Fibroblast of lung (primary cell): ENCODE results near the gene PROB1. TPM values are rescaled to one million over a fixed set of nuclear protein-coding genes. Genes with fewer than 3 reads are reported as not detected.
A peak's percentile ranks its signal among the peaks of the same experiment; 100 is the strongest.

Source experiments
- DNase-seq, 2 donors: peaks; one replicate each; pipeline versions ENCODE4 v3.0.0 to v3.0.0-alpha.2; 2010; ENCODE audit warnings: low read depth in 2 of 2
- H2AFZ ChIP-seq: 2 replicates; pipeline ENCODE4 v1.5.1; 2012; ENCODE audit warnings: low read length, control low read depth, inconsistent platforms
- H3K27ac ChIP-seq: 2 replicates; pipeline ENCODE4 v1.5.1; 2011; ENCODE audit warnings: low read length, control low read depth; ENCODE audit not compliant: insufficient read depth
- H3K27me3 ChIP-seq: 2 replicates; pipeline ENCODE4 v1.5.1; 2011; ENCODE audit warnings: mild to moderate bottlenecking, low read length; ENCODE audit not compliant: control insufficient read depth, insufficient read depth
- H3K36me3 ChIP-seq: 2 replicates; pipeline ENCODE4 v1.5.1; 2011; ENCODE audit warnings: low read length; ENCODE audit not compliant: control insufficient read depth, insufficient read depth
- H3K4me1 ChIP-seq: 2 replicates; pipeline ENCODE4 v1.5.1; 2011; ENCODE audit warnings: low read length; ENCODE audit not compliant: control insufficient read depth, insufficient read depth; ENCODE audit errors: extremely low read depth
- H3K4me2 ChIP-seq: 2 replicates; pipeline ENCODE4 v1.5.1; 2011; ENCODE audit warnings: low read length, control low read depth; ENCODE audit not compliant: insufficient read depth; ENCODE audit errors: extremely low read depth
- H3K4me3 ChIP-seq, 4 experiments: fragments of 200-600 bp in 1 of 4; sonication (generic) in 1 of 4; replicated peaks in 1 of 4; 2 replicates each; pipeline ENCODE4 v1.5.1; 2011 to 2016; ENCODE audit warnings: low read length in 4 of 4, low read depth in 3 of 4, mild to moderate bottlenecking in 3 of 4, control low read depth in 2 of 4, inconsistent platforms in 1 of 4, mixed read lengths in 1 of 4; ENCODE audit not compliant: insufficient read depth in 1 of 4; ENCODE audit errors: control extremely low read depth in 1 of 4
- H3K79me2 ChIP-seq: 2 replicates; pipeline ENCODE4 v1.5.1; 2012; ENCODE audit warnings: mild to moderate bottlenecking, low read length, inconsistent platforms; ENCODE audit not compliant: control insufficient read depth, insufficient read depth
- H3K9ac ChIP-seq: 2 replicates; pipeline ENCODE4 v1.5.1; 2011; ENCODE audit warnings: mild to moderate bottlenecking, low read length, control low read depth; ENCODE audit not compliant: insufficient read depth
- H3K9me3 ChIP-seq: 2 replicates; pipeline ENCODE4 v1.5.1; 2012; ENCODE audit warnings: low read depth, low read length; ENCODE audit not compliant: control insufficient read depth, insufficient read depth
- H4K20me1 ChIP-seq: 2 replicates; pipeline ENCODE4 v1.5.1; 2011; ENCODE audit warnings: low read length; ENCODE audit not compliant: control insufficient read depth, insufficient read depth; ENCODE audit errors: extremely low read depth
- CTCF ChIP-seq, 2 donors: IDR thresholded peaks in 1 of 2; conservative IDR thresholded peaks in 1 of 2; 1 replicate in 1 of 2; 2 replicates in 1 of 2; pipeline ENCODE4 v1.5.1; 2011 to 2012; ENCODE audit warnings: low read length in 2 of 2, control low read depth in 1 of 2, inconsistent platforms in 1 of 2, low read depth in 1 of 2, mild to moderate bottlenecking in 1 of 2
- EZH2 ChIP-seq: IDR thresholded peaks from 2 replicates; pipeline ENCODE4 v1.5.1; 2012; ENCODE audit warnings: low read length, control low read depth, mild to moderate bottlenecking; ENCODE audit errors: missing control alignments
- polyA plus RNA-seq, 2 donors: library from polyadenylated mRNA; depleted of rRNA in 1 of 2; stranded (reverse) in 1 of 2; unstranded in 1 of 2; fragments of >200 nt; gene quantifications; 2 replicates each; pipeline ENCODE4 v1.2.1, GENCODE V29; 2011 to 2012; ENCODE audit warnings: missing spikeins in 1 of 2
- total RNA-seq: library from RNA; depleted of rRNA; stranded (reverse); fragments of >200 nt; gene quantifications from 2 replicates; pipeline ENCODE4 v1.2.1, GENCODE V29; 2014

PROB1 gene
- total and polyA plus RNA-seq, 2 donors (not counting 1 experiment from before 2014, with no cell fraction given) = 0.34 to 1.5 TPM

- Histone ChIP-seq H3K4me1 (peaks cover 6% of the 10 kb centered on the region), H3K79me2 (no peaks in the 10 kb centered on the region), H4K20me1 (no peaks in the 10 kb centered on the region), H3K27ac (peak overlapping the region; percentile 98), H3K27me3 (no peaks in the 10 kb centered on the region), H3K9ac (peak overlapping the region; percentile 66), H3K9me3 (no peaks in the 10 kb centered on the region), H3K4me2 (peak overlapping the region; percentile 82), H2AFZ (peak overlapping the region; percentile 98), H3K4me3 (peak overlapping the region; percentile 20 to 56 (median 33)), H3K36me3 (no peaks in the 10 kb centered on the region)
- TF ChIP-seq EZH2 (no peak), CTCF (conservative IDR thresholded peaks at IDR 0.05 in 1 of 2, IDR thresholded peaks at IDR 0.05 in 1 of 2; ENCODE audit: low read depth in 1 of 2, low read length in 2 of 2) (no peak)
- DNase-seq = no peak
These were observed 9.6 kb upstream of the PROB1 start for GRCh38 chr5:139404484-139404840.

- TF ChIP-seq CTCF (conservative IDR thresholded peaks at IDR 0.05 in 1 of 2, IDR thresholded peaks at IDR 0.05 in 1 of 2; ENCODE audit: low read depth in 1 of 2, low read length in 2 of 2) (no peak), EZH2 (no peak)
- no peaks in the 10 kb centered on the region for H4K20me1 ChIP-seq
- no peaks in the 10 kb centered on the region for H3K27me3 ChIP-seq
These were observed 9.0 kb upstream of the PROB1 start, which contains the start of gene SPATA24 for GRCh38 chr5:139403787-139404483. TSS of gene SPATA24 (minus strand) at chr5:139404089. CDS start at chr5:139404060, 29 bp downstream.

GRCh38 chr5:139403418-139403786 is 8.5 kb upstream of the PROB1 start:
- TF ChIP-seq EZH2 = no peak
- H3K4me2 ChIP-seq = peak overlapping the region; percentile 99
- no peaks in the 10 kb centered on the region for H4K20me1 ChIP-seq
- H3K4me1 ChIP-seq = peaks cover 6% of the 10 kb centered on the region
- no peaks in the 10 kb centered on the region for H3K27me3 ChIP-seq
- H3K27ac ChIP-seq = peak overlapping the region; percentile 98
- peak overlapping the region; percentile 91 for H2AFZ ChIP-seq
- H3K9me3 ChIP-seq = no peaks in the 10 kb centered on the region
- H3K79me2 ChIP-seq = no peaks in the 10 kb centered on the region
- H3K4me3 ChIP-seq = peak overlapping the region; percentile 56 to 79 (median 68)
- no peak for DNase-seq
- peak overlapping the region; percentile 87 for H3K9ac ChIP-seq
- no peaks in the 10 kb centered on the region for H3K36me3 ChIP-seq

More at GRCh38 chr5:139403787-139404483, 9.0 kb upstream of the PROB1 start, which contains the start of gene SPATA24:
- peak within 1 kb of the TSS; percentile 99 for H3K4me2 ChIP-seq
- H3K4me1 ChIP-seq = peaks cover 6% of the 10 kb centered on the region
- H3K4me3 ChIP-seq = peak within 1 kb of the TSS; percentile 56 to 79 (median 68)
- H3K9ac ChIP-seq = peak within 1 kb of the TSS; percentile 87
- H3K27ac ChIP-seq = peak within 1 kb of the TSS; percentile 98
- no peaks in the 10 kb centered on the region for H3K9me3 ChIP-seq
- peak; percentile 96 for DNase-seq
- no peaks in the 10 kb centered on the region for H3K36me3 ChIP-seq
- peak within 1 kb of the TSS; percentile 98 for H2AFZ ChIP-seq
- H3K79me2 ChIP-seq = no peaks in the 10 kb centered on the region
